HG03432 (cell line): ENCODE results near the gene SHISA9.

Experiments
- ATAC-seq: cut with Tn5 transposase; IDR thresholded peaks from one replicate; pipeline ENCODE4 v1.9.1; 2021; ENCODE audit warnings: mild to moderate bottlenecking, moderate library complexity; ENCODE audit not compliant: unreplicated experiment

Gene SHISA9

DNA sequence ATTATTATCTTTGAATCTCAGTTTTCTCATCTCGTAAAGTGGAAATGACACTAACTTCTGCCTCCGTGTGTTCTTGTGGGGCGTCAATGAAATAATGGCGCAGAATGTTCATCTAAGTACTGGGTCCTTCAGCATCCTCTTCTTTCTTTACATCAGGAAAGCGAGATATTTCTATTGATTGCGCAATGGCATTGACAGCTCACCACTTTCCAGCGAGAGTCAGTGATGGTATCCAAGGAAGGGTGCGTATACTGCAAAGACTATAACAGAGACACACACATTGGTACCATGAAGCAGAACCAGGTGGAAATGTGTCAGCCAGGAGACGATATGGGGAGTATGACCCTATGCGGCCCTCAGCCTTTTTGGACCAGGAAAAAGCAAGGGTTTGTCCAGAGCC, 162.1 kb downstream of the SHISA9 start:
- ATAC-seq = no peak

DNA sequence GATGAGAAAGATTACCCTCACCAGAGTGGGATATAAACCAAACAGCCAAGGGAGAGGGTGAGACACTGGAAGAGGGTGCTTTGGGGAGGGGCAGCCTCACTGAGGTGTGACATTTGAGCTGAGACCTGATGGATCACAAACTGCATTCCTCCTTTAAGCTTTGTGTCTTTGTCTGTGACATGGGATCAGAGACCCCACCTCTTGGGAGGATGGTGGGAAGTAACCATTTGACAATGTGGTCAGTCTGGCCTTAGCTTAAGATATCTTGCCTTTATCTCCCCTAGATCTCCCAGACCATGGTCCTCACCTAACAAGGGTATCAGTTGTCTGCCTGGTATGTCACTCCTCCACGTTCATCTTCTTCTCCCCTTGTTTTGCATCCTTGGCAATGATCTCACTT, 163.4 kb downstream of the SHISA9 start:
- ATAC-seq = no peak

GRCh38 chr16:13067648-13068047, 166.2 kb downstream of the SHISA9 start:
- ATAC-seq = no peak

DNA sequence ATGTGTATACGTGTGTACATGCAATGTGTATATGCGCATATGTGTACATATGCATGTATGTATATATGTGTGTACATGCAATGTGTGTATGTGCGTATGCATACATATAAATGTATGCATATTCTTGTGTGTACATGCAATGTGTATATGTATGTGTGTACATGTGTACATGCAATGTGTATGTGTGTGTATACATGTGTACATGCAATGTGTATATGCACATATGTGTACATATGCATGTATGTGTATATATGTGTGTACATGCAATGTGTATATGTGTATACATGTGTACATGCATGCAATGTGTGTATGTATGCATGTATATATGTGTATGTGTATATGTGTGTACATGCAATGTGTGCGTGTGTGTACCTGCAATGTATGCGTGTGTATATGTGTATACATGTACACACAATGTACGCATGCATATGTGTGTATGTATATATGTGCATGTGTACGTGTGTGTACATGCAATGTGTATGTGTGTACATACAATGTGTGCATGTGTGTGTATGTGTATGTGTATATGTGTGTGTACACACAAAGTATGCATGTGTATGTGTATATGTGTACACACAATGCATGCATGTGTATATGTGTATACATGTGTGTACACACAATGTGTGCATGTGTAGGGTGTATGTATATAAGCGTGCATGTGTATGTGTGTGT, 167.7 kb downstream of the SHISA9 start:
- ATAC-seq = no peak

GRCh38 chr16:13070268-13070667, 168.9 kb downstream of the SHISA9 start:
- no peak for ATAC-seq

GRCh38 chr16:13076878-13077277, 175.5 kb downstream of the SHISA9 start:
- no peak for ATAC-seq

GRCh38 chr16:13077816-13078215, 176.4 kb downstream of the SHISA9 start:
- no peak for ATAC-seq

DNA sequence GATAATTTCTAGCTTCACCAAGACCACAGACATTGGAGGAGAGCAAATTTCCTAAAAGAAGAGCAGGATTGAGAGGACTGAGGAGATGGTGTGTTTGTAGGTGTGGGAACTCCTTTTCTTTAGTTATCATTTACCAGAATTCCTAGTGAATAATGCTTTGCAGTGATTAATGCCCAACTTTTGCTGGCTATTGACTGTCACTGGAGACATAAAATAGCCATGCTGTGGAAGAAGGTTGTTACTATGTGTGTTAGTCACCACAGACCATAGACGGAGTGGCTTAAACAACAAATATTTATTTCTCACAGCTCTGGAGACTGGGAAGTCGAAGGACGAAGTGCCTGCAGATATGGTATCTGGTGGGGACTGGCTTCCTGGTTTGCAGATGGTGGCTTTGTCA, 179.1 kb downstream of the SHISA9 start:
- ATAC-seq = no peak

DNA sequence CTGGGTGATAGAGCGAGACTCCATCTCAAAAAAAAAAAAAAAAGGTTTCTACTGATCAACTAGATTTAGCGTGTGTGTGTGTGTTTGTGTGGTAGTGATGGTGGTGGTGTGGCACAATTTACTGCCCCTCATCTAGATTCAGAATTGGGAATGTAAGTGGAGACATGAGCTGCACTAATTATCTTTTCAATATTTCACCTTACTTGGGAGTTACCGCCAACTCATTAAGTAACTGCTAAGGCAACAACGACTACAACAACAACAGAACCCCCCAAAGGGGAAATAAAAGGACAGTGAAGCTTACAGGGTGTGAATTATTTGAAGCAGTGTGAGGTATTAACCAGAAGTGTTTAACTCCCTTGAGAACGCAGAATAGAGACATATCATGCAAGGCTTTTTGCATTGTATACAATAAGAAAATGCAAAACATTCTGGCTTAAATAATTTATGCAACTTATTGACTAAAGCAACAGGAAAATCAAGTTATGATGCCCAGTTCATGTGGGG, 180.5 kb downstream of the SHISA9 start:
- ATAC-seq = no peak

DNA sequence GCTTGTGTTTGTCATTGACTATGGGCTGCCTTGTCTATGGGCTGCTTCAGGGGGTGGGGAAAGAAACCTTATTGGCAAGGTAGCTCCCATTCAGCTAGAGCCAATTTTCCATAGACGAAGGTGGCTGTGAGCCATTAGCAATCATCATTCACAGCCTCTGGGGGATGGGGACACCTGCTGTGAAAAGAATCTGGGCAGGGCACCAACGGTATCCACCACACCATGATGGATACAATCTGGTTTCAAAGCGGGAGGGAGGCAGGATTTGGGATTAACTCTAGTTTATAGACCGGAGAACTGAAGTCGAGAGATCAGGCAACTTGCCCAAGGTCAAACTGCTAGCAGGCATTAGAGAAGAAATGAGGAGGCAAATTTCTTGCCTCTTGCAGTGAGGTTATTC, 182.3 kb downstream of the SHISA9 start:
- ATAC-seq = no peak

- no peak for ATAC-seq
These were observed 182.9 kb downstream of the SHISA9 start for GRCh38 chr16:13084331-13084730.

DNA sequence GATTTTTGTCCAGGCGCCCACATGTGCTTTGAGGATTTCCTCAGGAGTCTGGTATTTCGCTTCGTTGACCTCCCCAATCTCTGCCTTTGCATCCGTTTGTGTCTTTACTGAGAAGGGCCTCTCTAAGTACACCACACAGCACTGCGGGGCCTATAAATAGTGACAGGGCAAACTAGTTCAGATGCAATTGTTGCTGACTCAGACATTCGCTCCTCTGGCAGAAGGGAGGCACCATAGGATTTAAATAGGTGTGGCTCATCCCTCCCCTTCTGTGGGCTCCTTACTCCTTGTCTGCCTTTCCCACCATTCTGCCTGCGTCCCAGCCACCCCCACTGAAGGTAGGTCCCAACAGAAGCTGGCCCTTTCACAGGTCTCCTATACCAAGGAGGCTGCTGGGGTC, 192.3 kb downstream of the SHISA9 start:
- ATAC-seq = no peak

GRCh38 chr16:13095061-13095460, 193.7 kb downstream of the SHISA9 start:
- no peak for ATAC-seq

- ATAC-seq = no peak
These were observed 197.1 kb downstream of the SHISA9 start for GRCh38 chr16:13098536-13098935.

- no peak for ATAC-seq
These were observed 198.4 kb downstream of the SHISA9 start for GRCh38 chr16:13099822-13100221.

- ATAC-seq = no peak
These were observed 199.6 kb downstream of the SHISA9 start for GRCh38 chr16:13100970-13101369.

DNA sequence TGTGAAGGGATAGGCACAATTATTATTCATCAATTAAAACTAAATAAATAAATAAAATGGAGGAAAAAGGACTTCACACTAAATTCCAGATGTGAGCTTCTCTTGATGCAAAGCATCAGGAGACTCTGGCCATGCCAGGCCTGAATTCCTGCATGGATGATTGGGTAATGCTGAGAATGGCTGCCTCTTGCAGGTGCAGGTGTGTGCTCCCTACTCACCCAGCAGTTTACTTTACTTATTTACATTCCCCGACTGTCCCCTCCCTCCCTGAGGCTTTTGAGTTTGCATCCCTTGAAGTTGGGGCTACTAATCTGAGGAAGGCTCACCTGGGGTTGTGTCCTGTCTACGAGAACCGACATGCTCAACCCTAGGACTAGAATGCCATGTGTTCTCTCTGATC, 200.4 kb downstream of the SHISA9 start:
- ATAC-seq = no peak

DNA sequence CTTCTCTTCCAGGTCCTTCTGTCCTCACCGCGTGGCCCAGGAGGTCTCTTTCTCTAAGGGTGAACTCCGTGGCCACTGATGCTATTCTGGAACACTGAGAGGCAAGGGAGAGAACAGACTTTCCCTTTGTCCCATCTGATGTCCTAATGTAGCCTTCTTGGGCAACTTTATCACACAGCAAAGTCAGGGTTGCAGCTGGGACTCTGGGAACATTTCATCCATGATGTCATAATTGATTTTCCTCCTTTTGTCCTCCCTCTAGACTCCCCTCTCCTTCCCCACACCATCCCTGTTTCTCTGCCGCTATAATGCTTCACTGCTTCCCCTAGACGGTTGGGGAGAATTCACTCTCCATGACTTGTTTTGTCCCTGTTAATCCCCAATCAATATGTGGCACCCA, 201.0 kb downstream of the SHISA9 start:
- no peak for ATAC-seq

GRCh38 chr16:13103831-13104530, 202.6 kb downstream of the SHISA9 start:
- ATAC-seq = no peak

GRCh38 chr16:13104772-13105171, 203.4 kb downstream of the SHISA9 start:
- no peak for ATAC-seq

DNA sequence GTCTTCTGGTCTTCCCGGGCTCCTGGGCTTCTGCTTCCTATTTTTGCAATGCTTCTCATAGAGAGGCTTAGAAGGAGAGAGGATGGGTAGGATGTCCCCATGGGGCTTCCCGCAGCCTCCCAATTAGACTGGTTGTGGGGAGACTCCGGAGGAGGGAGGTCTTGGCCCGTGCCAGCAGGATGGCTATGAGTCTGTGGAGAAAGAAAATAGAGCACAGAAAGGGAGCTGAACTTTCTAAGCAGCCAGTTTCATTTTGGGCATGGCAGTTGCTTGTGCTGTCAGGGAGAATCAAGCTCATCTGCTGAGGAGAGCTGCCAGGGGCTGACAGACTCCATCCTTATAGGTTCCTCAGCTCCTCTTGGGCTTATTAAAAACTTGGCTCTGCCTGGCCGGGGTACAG, 204.0 kb downstream of the SHISA9 start:
- ATAC-seq = no peak

- ATAC-seq = no peak
These were observed 205.1 kb downstream of the SHISA9 start for GRCh38 chr16:13106464-13106863.

- no peak for ATAC-seq
These were observed 206.7 kb downstream of the SHISA9 start for GRCh38 chr16:13108126-13108525.
